ENCODE measurements around the gene DCAF17.

- TF ChIP-seq, protein P1, sequence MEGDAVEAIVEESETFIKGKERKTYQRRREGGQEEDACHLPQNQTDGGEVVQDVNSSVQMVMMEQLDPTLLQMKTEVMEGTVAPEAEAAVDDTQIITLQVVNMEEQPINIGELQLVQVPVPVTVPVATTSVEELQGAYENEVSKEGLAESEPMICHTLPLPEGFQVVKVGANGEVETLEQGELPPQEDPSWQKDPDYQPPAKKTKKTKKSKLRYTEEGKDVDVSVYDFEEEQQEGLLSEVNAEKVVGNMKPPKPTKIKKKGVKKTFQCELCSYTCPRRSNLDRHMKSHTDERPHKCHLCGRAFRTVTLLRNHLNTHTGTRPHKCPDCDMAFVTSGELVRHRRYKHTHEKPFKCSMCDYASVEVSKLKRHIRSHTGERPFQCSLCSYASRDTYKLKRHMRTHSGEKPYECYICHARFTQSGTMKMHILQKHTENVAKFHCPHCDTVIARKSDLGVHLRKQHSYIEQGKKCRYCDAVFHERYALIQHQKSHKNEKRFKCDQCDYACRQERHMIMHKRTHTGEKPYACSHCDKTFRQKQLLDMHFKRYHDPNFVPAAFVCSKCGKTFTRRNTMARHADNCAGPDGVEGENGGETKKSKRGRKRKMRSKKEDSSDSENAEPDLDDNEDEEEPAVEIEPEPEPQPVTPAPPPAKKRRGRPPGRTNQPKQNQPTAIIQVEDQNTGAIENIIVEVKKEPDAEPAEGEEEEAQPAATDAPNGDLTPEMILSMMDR (IDR thresholded peaks at IDR 0.05), result no peak
- TF ChIP-seq, protein P2, sequence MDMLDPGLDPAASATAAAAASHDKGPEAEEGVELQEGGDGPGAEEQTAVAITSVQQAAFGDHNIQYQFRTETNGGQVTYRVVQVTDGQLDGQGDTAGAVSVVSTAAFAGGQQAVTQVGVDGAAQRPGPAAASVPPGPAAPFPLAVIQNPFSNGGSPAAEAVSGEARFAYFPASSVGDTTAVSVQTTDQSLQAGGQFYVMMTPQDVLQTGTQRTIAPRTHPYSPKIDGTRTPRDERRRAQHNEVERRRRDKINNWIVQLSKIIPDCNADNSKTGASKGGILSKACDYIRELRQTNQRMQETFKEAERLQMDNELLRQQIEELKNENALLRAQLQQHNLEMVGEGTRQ (IDR thresholded peaks at IDR 0.05), result no peak
- TF ChIP-seq, protein P3, sequence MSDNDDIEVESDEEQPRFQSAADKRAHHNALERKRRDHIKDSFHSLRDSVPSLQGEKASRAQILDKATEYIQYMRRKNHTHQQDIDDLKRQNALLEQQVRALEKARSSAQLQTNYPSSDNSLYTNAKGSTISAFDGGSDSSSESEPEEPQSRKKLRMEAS (IDR thresholded peaks at IDR 0.05), result no peak
- TF ChIP-seq PHF8 (IDR thresholded peaks at IDR 0.05; ENCODE audit: borderline replicate concordance, low read depth) (no peak), POLR2A (IDR thresholded peaks at IDR 0.05; ENCODE audit: low read length) (no peak), EP300 (IDR thresholded peaks at IDR 0.05) (no peak), ZNF302 (CRISPR knock-in tag; IDR thresholded peaks at IDR 0.05) (no peak), HDAC2 (IDR thresholded peaks at IDR 0.05) (no peak), KDM1A (IDR thresholded peaks at IDR 0.05; ENCODE audit: low read depth) (no peak), REST (IDR thresholded peaks at IDR 0.05) (no peak), RFX5 (IDR thresholded peaks at IDR 0.05) (no peak), CEBPB (IDR thresholded peaks at IDR 0.05) (no peak)
- TF ChIP-seq, protein P4, sequence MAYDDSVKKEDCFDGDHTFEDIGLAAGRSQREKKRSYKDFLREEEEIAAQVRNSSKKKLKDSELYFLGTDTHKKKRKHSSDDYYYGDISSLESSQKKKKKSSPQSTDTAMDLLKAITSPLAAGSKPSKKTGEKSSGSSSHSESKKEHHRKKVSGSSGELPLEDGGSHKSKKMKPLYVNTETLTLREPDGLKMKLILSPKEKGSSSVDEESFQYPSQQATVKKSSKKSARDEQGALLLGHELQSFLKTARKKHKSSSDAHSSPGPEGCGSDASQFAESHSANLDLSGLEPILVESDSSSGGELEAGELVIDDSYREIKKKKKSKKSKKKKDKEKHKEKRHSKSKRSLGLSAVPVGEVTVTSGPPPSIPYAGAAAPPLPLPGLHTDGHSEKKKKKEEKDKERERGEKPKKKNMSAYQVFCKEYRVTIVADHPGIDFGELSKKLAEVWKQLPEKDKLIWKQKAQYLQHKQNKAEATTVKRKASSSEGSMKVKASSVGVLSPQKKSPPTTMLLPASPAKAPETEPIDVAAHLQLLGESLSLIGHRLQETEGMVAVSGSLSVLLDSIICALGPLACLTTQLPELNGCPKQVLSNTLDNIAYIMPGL (CRISPR knock-in tag; IDR thresholded peaks at IDR 0.05; ENCODE audit: borderline replicate concordance), result no peak
Measured at GRCh38 chr2:171409436-171409971, 24.5 kb upstream of the DCAF17 start.

All from A549 (cell line).